ENCODE data around the gene ITIH5.
"Not testable (repeated sequence)": the region's sequence is repeated elsewhere in the genome, so short reads cannot be mapped to it uniquely, and the experiment has no call there.

Gene ITIH5

GRCh38 chr10:7666253-7667023 is at the start of gene ITIH5:
Gene ITIH5 (minus strand): TSS chr10:7666966. CDS start chr10:7666892, 74 bp downstream.
- no peak for DNase-seq (ENCODE audit: low read depth in 3 of 3)

GRCh38 chr10:7715515-7715914 is 48.7 kb upstream of the ITIH5 start:
- DNase-seq (ENCODE audit: low read depth in 3 of 3), result no peak

GRCh38 chr10:7711075-7711474 is 44.3 kb upstream of the ITIH5 start:
- DNase-seq (ENCODE audit: low read depth in 3 of 3), result not testable (repeated sequence)

- no peak for DNase-seq (ENCODE audit: low read depth in 3 of 3)
Observed at GRCh38 chr10:7710446-7710845, 43.7 kb upstream of the ITIH5 start.

- DNase-seq (ENCODE audit: low read depth in 3 of 3), result no peak
Observed at GRCh38 chr10:7708832-7709231, 42.1 kb upstream of the ITIH5 start.

GRCh38 chr10:7707858-7708622 is 41.3 kb upstream of the ITIH5 start:
- no peak for DNase-seq (ENCODE audit: low read depth in 3 of 3)

- no peak for DNase-seq (ENCODE audit: low read depth in 3 of 3)
Observed at GRCh38 chr10:7707102-7707501, 40.3 kb upstream of the ITIH5 start.

- DNase-seq (ENCODE audit: low read depth in 3 of 3), result no peak
Observed at GRCh38 chr10:7706534-7707073, 39.8 kb upstream of the ITIH5 start.

GRCh38 chr10:7705341-7705740 is 38.6 kb upstream of the ITIH5 start:
- DNase-seq (ENCODE audit: low read depth in 3 of 3), result no peak

- no peak for DNase-seq (ENCODE audit: low read depth in 3 of 3)
Observed at GRCh38 chr10:7704071-7705016, 37.6 kb upstream of the ITIH5 start.

GRCh38 chr10:7703140-7703539 is 36.4 kb upstream of the ITIH5 start, which contains the start of gene ITIH2:
Gene ITIH2 (plus strand): TSS chr10:7703316. CDS start chr10:7703435, 119 bp downstream.
- DNase-seq (ENCODE audit: low read depth in 3 of 3), result no peak

- no peak for DNase-seq (ENCODE audit: low read depth in 3 of 3)
Observed at GRCh38 chr10:7702288-7702812, 35.6 kb upstream of the ITIH5 start.

- no peak for DNase-seq (ENCODE audit: low read depth in 3 of 3)
Observed at GRCh38 chr10:7701158-7701742, 34.5 kb upstream of the ITIH5 start.

GRCh38 chr10:7700577-7701125 is 33.9 kb upstream of the ITIH5 start:
- no peak for DNase-seq (ENCODE audit: low read depth in 3 of 3)

- no peak for DNase-seq (ENCODE audit: low read depth in 3 of 3)
Observed at GRCh38 chr10:7697426-7697825, 30.7 kb upstream of the ITIH5 start.

GRCh38 chr10:7696545-7696944 is 29.8 kb upstream of the ITIH5 start:
- no peak for DNase-seq (ENCODE audit: low read depth in 3 of 3)

- not testable (repeated sequence) for DNase-seq (ENCODE audit: low read depth in 3 of 3)
Observed at GRCh38 chr10:7693194-7693593, 26.4 kb upstream of the ITIH5 start.

- not testable (repeated sequence) for DNase-seq (ENCODE audit: low read depth in 3 of 3)
Observed at GRCh38 chr10:7692368-7692767, 25.6 kb upstream of the ITIH5 start.

GRCh38 chr10:7690885-7691597 is 24.3 kb upstream of the ITIH5 start:
- not testable (repeated sequence) for DNase-seq (ENCODE audit: low read depth in 3 of 3)

- no peak for DNase-seq (ENCODE audit: low read depth in 3 of 3)
Observed at GRCh38 chr10:7689591-7689990, 22.8 kb upstream of the ITIH5 start.
